DMS53 treated with DMSO at 0.1 percent for 48 hours (cell line): Measurements from ENCODE around the gene METTL23.

Experiments
- DNase-seq: peaks from one replicate; lab custom pipeline; 2025; ENCODE audit not compliant: unreplicated experiment; lab: John Stamatoyannopoulos, UW

The METTL23 gene, protein sequence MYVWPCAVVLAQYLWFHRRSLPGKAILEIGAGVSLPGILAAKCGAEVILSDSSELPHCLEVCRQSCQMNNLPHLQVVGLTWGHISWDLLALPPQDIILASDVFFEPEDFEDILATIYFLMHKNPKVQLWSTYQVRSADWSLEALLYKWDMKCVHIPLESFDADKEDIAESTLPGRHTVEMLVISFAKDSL

DNA sequence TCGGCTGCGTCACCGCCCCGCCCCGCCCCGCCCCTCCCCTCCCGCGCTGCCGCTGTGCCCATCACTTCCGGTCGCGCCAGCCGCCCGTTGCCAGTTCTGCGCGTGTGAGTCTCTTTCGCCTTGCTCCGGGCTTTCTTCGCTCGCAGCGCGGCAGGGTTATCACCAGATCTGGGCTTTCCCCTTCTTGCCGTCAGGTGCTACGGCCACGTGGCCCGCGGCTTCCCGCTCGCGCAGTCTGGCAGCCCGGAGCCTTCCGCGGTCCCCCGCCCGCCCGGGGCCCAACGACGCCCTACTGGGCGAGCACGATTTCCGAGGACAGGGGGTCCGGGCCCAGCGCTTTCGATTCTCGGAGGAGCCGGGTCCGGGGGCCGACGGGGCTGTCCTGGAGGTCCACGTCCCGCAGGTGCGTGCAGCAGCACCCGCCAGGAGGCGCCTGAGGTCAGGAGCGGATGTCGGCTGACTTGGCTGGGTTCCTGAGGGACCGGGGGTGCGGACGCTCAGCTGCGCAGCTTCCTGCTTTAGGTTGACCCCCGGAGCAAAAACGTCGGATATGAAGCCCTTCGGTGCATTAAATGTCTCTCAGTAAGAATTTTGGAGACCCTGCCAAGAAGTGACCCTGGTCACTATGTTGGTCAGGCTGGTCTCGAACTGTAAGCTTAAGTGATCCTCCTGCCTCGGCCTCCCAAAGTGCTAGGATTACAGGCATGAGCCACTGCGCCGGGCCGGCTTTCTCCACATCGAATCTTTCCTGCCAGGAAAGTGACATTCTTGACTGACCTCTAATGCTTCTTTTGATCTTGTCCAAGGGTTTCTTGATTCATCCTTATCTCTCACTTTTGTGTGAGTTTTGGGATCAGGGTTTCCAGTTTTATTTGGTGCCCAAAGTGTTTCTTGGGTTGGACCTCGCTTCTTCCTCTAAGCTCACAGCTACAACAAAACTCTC is at the start of gene METTL23:
TSS of gene METTL23 (plus strand) at position 64 of the 943 bp plus-strand sequence. CDS start 2,872 bp downstream, outside the sequence.
- peak; percentile 49 for DNase-seq

DNA sequence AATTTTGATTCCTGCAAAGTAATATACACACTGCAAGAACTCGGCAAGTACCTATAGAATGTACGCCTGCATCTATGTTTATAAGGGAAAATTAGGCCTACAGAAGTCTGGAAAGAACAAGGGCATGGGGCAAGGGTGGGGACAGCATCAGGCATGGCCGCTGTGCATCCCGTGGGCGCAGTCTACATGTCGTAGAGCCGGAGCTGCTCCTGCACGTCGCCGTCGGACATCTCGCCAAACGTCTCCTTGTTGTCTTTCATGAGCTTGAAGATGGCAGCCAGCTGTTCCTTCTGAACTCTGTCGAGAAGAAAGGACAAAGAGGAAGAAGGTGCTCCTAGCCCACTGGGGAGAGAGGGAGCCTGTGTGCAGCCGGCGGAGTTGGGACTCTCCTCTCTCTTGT is 49.2 kb upstream of the METTL23 start:
- DNase-seq: no peak

DNA sequence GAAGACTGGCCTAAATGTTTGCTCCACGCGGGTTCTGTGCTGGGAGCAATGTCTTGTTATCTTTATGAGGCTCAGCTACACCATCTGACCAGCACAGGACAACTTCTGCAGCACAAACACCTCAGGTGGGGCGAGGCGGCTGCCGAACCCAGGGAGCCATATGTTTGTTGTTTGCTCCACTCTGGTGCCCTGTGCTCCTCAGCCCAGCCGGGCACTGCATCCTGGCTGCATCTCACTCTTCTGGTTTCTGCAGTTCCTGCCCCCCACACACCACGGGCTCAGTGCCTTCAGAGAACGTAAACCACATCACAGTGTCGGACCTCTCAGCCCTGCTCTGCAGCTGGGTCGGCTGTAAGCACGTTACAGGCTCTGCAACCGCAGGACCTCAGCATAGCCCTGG is 48.3 kb upstream of the METTL23 start:
- DNase-seq: no peak

DNA sequence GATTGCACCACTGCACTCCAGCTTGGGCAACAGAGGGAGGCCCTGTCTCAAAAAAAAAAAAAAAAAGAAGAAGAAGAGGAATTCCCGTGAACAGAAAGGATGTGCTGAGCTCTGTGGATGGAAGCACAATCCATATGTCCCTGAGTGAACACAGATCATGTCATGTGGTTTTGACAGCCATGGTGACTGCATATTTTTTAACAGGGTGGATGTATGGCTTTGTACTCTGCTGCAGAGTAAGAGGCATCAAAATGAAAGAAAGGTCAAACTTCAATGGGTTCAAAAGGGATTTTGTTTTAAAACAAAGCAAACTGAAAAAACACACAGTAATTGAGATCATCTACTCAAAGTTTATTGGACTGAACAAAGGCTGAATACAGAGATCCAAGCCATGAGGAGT is 47.4 kb upstream of the METTL23 start:
- no peak for DNase-seq

DNA sequence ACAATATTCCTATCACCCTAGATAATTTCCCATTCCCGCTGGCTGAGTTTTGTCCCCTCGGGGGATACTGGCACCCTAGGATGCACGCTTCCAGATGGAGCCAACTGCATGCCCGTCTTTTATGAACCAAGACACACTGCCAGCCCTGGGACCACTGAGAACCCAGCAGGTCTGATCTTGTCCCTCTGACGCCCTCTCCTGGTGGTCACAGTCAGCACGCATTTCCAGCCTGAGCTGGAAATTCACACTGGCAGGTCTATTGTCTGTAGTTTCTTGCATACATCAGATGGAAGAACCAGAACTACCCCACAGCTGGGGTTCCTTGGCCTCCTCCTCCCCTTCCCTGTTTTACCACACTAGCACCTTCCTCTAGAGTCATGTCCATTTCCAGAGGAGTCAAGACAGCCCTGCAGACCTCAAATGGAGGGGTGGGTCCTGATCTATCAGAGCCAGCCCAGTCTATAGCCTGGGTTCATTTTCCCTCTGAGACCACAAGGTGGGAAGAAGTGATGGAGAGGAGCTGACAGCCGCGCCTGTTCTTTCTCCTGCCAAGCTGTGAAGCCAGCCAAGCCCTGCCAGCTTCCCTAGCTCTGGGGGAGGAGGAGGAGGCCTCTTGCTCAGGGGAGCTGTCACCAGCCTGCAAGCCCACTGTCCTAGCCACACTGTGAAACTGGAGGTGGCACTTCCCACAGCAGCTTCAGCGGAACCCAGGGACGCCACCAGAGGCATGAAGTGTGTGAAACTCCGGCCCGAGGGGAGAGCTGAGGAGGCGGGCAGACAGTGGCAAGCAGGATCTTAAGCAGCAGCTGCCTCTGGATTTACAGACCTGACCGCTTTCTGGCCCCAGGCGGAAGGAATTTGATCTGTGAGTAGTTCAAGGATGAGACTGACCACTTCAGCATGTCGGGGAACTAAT is 45.2 kb upstream of the METTL23 start:
- DNase-seq: peak; percentile 54

DNA sequence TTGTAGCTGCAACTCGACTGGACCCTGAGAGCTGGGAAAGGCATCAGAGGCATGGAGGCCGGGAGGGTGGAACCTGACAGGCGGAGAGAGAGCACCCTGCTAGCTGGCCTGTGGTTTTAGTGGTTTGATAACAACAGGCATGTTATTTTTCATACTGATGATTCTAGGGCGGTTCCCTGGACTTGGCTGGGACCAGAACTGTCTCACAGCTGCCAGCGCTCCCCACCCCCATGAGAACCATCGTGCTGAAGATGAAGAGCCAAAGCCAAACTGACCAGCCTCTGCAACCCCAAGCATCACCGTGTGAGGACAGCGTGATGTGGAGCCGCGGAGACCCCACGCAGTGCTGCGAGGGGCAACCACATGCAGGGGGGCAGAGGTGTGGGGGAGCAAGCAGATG is 44.3 kb upstream of the METTL23 start:
- DNase-seq: no peak

- no peak for DNase-seq
These were observed 43.5 kb upstream of the METTL23 start for GRCh38 chr17:76683011-76683755.

DNA sequence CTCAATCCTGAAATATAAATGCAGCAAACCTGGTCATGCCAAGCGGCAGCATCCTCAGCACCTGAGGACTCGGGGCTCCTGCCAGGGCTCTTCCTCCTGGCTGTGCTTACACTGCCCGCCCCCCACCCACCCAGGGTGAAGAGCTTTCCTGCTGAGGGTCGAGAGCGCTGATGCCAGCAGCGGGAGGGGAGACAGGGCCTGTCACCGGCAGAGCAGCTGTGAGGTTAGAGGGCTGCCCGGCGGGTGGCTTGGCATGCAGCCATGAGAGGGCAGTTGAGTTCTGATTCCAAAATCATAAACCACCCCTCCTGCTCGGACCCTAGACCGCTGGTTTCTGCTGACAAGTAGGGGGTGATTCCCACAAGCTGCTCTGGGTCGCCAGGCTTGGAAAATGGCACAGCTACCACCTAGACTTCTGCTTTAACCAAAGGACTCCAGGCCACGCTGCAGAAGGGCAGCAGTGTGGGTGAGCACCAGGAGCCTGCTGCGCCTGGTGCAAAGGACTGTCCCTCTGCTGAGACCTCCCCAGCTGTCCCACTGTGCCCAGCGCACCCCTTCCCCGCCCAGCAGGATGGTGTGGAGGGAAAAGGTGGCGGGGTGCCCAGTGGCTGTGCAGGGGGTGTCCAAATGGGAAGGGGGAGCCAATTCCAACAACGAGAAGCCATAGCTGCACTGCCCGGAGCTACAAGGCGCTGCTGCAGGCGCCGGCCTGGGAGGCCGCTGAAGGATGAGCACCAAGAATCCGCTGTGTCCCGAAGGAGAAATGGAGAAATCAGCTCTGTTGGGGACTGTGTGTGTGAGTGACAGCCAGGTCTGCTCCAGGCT is 42.5 kb upstream of the METTL23 start:
- DNase-seq: no peak

- DNase-seq: no peak
These were observed 41.9 kb upstream of the METTL23 start for GRCh38 chr17:76684756-76685155.

DNA sequence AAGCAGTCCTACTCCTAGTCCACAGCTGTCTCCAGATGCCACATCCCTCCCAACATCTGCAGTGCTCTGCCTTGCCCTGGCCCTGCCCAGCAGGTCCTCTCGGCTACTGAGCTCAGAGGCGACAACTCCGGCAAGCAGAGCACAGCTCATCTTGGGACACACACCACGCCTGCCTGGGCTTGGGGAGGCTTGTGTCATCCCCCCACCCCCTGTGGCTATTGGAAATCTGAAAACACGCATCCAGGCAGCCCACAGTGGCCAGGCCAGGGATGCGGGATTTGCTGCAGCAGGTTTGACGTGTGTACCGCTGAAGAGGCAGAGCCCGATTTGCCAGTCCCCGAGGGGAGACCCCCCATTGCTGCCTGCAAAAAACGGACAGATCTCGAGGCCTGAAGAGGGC is 41.3 kb upstream of the METTL23 start:
- no peak for DNase-seq

DNA sequence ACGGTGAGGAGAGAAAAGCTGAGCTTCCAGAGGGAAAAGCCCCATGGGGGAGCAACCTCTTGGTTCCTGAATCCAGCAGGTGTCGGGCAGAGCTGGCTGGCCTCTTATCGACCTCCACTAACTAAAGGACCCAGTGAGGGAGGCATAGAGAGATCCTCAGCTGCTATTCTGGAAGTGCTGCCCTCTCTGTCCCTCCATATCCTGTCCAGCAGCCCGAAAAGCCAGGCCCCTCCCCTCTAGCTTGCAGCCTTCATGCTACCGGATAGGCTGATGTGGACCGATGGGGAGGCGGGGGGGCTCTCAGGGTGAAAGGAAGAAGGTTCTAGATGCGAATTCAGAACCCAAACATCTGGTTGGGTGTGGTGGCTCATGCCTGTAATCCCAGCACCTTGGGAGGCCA is 40.8 kb upstream of the METTL23 start:
- DNase-seq: no peak

DNA sequence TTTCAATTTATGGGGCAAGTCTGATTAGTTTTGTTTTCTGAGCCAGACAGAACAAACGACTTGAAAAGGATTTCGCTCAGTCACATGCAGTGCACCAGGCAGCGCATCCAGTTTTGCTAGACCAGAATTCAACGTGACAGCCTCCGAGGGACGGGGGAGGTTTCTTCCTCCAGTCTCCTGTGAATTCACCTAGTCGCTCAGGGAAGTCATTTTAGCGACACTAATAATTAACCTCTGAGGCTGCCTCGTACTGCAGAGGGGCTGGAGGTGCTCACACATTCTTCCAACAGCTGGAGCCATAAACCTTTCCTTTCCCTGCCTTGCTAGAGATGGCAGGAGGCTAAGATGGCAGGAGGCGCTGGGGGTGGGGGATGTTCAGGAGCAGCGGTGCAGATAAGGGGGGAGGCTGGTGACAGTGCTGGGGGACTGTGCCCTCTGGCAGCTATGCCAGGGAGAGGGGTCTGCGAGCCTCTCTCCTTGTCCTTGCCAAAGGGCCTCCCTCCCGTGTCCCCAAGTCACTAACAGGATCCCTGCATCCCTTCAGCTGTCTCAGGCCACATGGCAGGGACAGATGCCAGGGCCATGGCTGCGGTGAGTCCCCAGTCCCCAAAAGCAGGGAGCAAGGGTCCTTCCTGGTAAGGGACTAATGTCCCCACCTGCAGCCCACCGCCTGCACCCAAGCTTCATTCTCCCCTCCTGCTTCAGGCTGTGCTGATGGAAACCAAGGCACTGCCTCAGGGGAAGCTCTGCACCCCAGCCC is 39.9 kb upstream of the METTL23 start:
- no peak for DNase-seq

- DNase-seq: no peak
These were observed 39.1 kb upstream of the METTL23 start for GRCh38 chr17:76687298-76688164.

GRCh38 chr17:76688165-76688622 is 38.4 kb upstream of the METTL23 start:
- no peak for DNase-seq

DNA sequence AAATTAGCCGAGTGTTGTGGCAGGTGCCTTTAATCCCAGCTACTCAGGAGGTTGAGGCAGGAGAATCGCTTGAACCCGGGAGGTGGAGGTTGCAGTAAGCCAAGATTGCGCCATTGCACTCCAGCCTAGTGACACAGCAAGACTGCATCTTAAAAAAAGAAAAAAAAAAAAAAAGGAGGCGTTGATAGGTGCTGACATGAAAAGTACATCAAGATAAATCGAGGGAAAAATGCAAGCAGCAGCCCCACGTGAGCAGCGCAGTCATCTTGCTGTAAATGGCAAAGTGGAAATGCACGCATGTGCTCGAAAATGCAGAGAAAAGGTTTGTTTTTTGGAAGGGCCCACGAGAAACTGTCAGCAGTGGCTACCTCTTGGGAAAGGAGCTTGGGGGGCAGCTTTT is 36.8 kb upstream of the METTL23 start:
- DNase-seq: no peak

DNA sequence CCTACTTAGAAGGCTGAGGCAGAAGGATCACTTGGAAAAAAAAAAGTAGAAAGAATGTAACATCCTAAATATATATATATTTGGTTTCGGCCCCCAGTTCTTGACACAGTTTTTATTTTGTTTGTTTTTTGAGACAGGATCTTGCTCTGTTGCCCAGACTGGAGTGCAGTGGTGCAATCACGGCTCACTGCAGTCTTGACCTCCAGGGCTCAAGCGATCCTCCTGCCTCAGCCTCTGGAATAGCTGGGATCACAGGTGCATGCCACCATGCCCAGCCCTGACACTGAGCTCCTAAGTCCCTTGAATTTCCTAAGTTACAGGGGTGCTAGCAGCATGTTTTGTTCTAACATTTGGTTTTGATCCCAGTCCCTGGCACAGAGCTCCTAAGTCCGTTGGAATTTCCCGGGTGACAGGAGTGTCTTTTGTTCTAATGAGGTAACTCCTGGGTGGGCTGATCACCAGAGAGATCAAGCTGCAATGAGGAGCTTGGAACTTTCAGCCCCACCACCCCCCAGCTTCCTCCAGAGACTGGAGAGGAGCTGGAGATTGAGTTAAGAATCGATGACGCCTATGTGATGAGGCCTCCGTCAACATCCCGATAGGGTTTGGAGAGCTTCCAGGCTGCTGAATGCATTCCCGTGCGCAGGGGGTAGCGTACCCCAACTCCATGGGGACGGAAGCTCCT is 35.9 kb upstream of the METTL23 start:
- no peak for DNase-seq

DNA sequence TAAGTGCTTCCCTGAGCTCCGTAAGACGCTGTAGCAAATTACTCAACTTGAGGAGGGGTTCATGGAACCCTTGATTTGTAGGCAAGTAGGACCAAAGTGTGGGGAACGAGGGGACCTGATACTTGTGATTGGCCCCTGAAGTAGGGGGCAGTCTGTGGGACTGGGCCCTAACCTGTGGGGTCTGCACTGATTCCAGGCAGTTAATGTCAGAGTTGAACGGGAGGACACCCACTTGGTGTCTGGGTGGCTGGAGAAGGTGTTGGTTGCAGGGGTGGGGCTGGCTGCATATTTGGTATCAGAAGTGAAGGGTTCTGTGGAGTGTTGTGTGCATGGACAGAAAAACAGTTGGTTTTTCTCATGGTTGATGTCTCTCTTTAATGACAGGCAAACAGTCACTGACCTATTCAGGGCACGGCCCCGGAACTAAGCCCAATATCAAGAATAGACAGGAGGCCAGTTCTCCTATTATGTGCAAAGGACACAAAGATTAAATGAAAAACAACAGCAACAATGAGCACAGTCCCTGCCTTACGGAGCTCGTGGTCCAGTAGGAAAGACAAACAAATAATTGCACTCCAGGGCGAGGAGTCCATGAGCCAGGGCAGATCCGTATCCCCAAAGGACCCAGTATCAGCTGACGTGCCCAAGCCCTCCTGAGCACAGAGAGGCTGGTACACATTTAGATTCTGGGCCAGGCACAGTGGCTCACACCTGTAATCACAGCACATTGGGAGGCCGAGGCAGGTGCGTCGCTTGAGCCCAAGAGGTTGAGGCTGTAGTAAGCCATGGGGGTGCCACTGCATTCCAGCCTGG is 35.1 kb upstream of the METTL23 start:
- no peak for DNase-seq
